HG03378 (cell line): ENCODE data around the gene DDC.
A peak's percentile ranks its signal among the peaks of the same experiment; 100 is the strongest.

Experiments used
- ATAC-seq: cut with Tn5 transposase; IDR thresholded peaks from one replicate; pipeline ENCODE4 v1.9.1; 2021; ENCODE audit warnings: mild to moderate bottlenecking, moderate library complexity; ENCODE audit not compliant: unreplicated experiment

DDC gene

GRCh38 chr7:50564640-50565558 is at the start of gene DDC:
TSS of gene DDC (minus strand) at chr7:50565405. CDS start at chr7:50544085, 21,320 bp downstream.
- ATAC-seq, result no peak

DNA sequence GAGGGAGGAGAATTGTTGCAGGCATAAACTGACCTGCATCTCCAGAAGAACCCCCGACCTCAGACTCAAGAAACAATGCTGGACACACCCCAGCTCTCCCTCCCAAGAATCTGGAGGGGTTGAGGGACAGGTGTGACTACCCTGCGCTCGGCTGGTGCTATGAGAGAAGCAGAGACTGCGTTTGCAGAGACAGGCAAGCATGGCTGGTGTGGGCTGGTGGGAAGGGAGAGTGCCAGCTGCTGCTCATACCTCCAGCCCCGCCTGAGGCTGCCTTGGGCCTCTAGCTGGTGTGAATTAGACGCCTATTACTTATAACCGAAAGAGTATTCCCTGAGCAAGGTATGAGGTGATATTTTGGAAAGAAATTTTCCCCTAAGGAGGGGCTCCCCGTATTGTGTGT is 48.3 kb upstream of the DDC start:
- no peak for ATAC-seq

DNA sequence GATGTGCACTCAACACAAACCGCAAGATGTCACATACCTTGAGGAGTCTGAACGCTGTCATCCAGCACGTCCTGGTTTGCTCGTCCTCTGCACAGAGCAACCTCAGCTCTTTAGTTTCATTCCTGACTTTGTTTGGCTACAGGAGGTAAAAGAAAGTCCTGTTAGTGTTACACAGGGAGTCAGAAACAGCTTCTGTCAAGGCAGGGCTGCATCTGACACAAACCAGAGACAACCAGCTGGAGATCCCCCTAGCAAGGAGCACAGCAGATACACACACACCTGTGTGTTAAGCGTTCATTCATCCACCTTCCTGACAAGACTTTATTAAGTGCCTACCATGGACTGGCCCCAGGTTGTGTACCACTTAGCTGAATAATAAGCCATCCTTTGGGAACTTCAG is 47.5 kb upstream of the DDC start:
- no peak for ATAC-seq

DNA sequence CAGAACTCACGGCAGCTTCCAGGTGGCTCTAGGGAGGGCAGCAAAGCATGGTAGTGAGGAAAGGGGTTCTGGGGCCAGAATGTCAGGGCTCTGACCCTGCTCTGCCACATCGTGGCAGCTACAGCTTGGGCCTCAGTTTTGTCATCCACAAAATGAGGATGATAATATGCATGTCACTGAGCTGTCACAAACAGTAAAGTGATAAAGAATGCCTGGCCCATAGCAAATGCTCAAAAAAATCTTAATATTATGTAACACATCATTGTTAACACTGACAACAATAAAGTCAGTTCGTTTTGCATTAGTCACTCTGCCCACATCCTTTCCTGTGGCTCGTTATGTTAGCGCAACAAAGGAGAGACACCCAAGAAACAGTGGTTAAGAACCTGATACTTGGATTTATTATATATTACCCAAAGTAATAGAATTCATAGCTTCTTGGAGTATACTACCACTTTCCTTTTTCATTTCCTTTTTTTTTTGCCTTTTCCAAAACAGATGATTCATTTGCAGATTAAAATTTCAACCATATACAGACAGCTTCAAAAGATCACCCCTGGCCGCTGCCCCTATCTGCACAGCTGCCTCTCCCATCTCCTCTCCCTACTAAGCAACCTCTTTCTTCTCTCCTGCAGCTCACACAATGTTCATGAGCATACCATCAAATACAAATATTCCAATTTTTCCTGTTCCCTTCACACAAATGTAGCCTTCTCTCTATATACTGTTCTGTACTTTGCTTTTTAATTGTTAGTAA is 45.5 kb upstream of the DDC start:
- ATAC-seq, result peak; percentile 89

DNA sequence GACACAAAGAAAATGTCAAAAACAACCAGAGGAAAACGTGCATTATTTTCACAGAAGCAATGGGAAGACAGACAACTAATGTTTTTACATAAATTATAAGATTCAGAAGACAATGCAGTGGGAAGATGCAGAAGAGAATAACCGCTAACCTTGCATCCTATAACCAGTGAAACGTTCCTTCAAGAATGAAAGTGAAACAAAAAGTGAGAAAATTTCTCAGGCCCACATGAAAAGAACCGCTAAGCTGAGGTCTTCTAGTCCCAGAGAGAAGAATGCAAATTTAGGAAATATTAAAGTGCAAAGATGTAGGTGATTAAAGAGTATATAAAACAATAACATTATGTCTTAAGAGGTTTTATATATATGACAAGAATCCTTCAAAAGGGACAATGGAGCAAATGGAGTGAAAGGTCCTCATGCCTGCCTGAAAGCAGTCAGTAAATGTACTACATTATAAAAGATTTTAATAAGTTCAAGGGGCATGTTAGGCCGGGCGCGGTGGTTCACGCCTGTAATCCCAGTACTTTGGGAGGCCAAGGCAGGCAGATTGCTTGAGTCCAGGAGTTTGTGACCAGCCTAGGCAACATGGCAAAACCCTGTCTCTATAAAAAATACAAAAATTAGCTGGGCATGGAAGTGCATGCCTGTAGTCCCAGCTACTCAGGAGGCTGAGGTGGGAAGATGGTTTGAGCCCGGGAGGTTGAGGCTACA is 43.1 kb upstream of the DDC start:
- ATAC-seq, result peak; percentile 48

GRCh38 chr7:50607524-50608125 is 42.4 kb upstream of the DDC start:
- ATAC-seq, result no peak

DNA sequence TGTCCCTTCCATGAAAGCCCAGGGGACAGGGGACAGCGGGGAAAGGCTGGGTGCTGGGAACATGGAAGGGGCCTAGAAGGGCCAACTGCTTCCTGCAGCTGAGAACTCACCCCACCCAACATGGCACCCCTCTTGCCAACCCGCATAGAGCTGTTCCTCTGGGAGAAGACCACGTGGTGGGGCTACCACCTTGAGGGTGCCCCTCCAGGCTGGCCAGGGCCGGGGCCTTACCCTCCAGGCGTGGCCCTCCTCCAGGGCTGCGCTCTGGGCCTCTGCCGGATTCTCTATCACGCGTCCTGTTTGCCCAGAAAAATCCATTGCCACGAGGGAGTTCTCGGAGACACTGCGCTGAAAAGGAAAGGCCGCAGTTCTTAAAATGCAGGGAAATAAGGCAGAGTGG is 39.9 kb upstream of the DDC start:
- ATAC-seq, result no peak

- no peak for ATAC-seq
Observed at GRCh38 chr7:50603287-50603686, 38.1 kb upstream of the DDC start.

DNA sequence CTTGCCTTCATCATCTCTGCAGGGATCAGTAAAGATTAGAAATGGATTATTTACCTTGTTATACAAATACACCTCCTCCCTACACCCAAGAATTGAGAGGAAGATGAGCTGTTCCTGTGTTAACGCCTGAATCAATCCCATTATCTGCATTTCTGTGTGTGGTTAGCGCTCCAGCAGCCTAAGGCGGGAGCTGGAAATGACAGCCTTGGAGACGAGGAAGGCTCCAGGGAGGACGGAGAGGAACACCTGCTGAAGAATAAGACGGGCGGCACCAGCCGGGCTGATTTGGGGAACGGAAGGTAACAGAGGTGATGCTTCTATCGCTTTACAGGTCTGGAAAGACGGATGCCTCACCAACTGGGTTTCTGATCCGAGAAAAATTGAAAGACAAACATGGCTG is 34.2 kb upstream of the DDC start:
- no peak for ATAC-seq

DNA sequence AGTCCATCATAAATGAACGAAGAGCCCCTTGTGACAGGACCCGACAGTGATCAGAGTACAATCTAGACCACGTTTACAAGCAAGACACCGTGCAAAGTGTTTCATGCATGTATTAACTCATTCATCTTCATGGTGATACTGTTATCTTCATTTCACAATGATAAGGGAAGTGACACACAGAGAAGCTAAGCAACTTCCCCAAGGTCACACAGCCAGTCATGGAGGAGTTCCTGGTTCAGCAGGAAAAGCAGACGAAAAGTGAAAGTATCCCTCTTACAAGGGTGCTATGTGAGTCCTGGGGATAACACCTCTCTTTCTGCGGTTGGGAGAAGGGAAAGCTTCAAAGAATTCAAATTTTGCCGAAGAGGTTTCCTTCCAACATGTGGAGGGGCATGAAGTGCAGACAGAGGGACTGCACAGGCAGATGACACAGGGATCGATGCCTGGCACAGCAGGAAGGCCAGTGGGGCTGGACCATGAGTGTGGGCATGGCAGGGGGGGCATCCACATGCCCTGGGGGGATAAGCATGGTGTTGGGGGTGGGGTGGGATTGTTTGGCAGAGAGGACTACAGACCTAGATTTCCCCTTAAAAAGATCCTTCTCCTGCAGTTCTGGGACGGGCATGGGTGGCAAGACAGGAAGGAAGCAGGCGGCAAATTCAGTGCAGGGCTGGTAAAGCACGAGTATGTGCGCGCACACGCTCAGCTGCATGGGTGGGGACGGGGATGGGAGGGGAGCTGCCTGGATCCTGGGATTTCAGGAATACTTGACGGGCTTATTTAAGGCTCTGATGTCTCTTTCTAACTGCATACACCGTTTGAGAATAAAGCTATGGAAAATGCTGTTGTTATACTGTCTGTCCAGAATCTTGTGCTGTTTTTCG is 33.5 kb upstream of the DDC start:
- ATAC-seq, result no peak

DNA sequence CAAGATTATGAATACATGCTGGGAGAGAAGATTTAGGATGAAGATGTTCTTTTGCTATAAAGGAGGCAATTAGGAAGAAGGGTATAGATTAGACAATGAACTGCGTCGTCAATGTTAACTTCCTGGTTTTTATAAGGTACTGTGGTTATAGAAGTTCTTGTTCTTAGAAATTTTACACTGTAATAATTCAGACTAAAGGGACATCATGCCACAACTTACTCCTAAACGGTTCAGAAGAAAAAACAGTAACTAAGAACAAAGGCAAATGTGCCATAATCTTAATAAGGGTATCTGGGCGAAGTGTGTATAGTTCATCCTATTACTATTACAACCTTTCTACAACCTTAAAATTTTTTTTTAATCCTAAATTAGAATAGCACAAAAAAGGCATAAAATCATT is 31.3 kb upstream of the DDC start:
- no peak for ATAC-seq

DNA sequence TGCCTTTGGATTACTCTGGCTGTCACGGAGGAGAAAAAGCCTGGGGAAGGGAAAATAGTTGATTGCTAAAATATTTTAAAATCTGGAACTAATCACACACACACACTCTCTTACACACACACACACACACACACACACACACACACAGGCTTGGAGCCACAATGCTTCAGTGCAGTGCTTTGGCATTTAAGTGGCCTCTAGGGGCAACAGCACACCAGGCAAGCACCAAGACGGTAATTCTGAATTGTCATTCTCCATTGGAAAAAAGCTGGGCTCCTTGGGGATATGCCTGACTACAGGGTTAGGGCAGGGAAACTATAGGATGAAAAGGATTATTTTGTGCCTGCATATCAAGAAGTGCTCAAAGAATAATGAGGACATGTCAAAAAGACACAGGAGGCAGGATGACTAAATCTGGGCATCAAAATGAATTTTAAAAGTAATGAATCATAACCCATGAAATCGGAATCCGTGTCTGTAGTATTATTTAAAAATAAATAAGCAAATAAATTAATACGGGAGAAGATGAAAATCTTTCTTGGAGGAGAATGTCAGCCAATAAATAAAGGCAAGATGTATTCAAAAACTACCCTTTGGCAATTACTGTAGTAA is 30.4 kb upstream of the DDC start:
- peak; percentile 6 for ATAC-seq

DNA sequence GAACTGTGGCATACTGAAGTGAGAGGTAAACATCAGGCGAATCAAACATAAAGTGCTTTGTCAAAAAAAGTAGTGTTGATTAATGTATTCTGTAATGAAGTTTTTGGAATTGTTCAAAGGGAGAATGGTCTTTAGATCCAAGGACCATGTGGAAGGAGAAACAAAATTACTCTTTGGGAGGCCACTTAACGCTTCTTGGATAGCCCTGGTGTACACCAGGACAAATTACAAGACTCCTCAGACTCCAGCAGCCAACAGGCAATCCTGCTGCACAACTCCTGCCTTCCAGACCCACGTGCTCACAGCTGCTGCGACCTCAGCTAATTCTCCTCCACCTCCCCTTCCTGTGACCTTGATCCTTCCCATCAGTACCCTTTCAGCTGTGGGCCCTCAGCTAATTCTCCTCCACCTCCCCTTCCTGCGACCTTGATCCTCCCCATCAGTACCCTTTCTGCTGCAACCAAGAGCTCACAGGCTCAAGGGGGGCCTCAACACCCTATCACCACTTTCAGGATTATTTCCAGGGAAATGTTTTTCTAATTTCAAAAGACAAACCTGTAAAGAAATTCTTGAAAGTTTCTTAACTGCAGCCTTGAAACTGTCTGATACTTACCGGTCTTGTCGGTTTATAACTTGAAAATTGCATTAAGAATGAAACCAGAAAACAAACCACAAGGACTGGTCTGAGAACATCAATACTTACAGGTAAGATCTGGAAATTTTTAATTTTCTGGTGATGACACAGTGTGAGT is 29.7 kb upstream of the DDC start:
- peak; percentile 58 for ATAC-seq

- no peak for ATAC-seq
Observed at GRCh38 chr7:50594136-50594535, 28.9 kb upstream of the DDC start.

GRCh38 chr7:50592940-50593339 is 27.7 kb upstream of the DDC start:
- no peak for ATAC-seq

DNA sequence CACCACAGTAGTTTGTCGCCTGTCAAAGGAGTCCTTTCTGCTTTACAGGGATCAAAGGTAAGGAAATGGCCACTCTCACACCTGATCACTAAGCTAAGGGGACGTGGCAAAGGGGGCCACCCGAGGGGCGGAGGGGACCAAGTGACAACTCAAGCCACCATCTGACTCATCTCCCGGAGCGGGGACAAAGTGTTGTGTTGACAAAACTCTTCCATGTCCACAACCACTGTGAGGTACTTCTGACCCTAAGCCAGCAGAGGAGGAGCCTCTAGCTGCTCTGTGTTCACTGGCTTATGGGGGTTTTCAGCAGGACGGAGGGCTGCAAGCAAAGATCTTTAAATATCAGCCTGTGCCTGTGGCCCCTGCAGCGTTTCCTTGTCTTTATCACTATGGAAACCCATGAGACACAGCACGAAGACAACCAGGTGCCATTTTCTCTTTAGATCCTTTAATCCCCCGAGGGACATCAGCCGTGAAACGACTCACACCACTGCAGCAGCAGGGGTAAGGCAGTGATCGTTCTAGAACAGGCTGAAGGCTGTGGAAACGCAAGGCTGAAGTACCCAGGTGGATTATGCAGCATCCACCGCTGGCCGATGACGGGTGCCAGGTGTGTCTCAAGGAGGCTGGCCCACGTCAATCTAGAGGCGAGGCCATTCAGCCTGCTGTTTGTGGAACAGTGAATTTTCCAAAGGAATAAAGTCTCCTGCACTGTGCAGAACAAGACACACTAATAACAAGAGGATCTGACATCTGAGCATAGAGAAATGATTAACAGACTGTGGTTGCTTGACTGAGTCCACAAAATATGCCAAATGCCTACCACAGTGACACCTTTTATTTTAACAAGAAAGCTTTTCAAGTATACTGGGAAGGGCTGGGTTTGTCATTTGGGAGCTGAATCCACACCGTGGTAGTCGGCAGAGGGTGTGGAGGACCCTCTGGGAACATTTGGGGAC is 26.6 kb upstream of the DDC start:
- peak; percentile 75 for ATAC-seq

GRCh38 chr7:50591098-50591479 is 25.9 kb upstream of the DDC start:
- no peak for ATAC-seq

DNA sequence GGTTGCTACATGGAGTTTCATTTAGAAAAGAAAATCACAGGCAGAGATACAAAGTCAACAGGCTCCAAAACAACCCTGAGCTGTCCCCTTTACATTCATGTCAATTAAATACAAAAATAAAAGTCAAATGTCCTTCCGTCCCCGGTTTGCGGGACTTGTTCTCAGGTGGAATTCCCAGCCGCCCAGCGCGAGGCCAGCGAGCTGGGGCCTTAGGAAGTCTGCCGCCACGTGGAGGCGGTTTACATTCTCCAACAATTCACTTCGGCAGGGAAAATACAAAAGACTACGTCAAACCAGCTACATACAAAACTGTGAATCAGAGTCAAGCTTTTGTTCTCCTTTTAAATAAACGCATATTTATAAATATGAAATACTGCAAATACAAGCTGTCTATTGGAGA is 25.3 kb upstream of the DDC start:
- no peak for ATAC-seq
